BJ (cell line): ENCODE measurements around the gene METTL5. TPM values are rescaled to one million over a fixed set of nuclear protein-coding genes. Genes with fewer than 3 reads are reported as not detected.

Experiments
- CTCF ChIA-PET: fragments of 350-600 bp; formaldehyde crosslinking; extraction: SDS; loops from one replicate; lab custom pipeline; 2021; ENCODE audit warnings: antibody characterized with exemption, inconsistent platforms; lab: Yijun Ruan, JAX
- POLR2A ChIA-PET: fragments of 300-600 bp; sonication (Branson Sonifier 250); formaldehyde crosslinking; extraction: SDS; loops from one replicate; lab custom pipeline; 2021; ENCODE audit warnings: antibody characterized with exemption; lab: Charles Lee
- DNase-seq: peaks from one replicate; pipeline ENCODE4 v3.0.0-alpha.2; 2011; ENCODE audit warnings: low read depth
- H3K27me3 ChIP-seq: 2 replicates; pipeline ENCODE4 v1.6.0; 2011; ENCODE audit warnings: low read length; ENCODE audit not compliant: control insufficient read depth, insufficient read depth
- H3K36me3 ChIP-seq: 2 replicates; pipeline ENCODE4 v1.5.1; 2011; ENCODE audit warnings: low read length; ENCODE audit not compliant: control insufficient read depth, insufficient read depth
- H3K4me3 ChIP-seq: 2 replicates; pipeline ENCODE4 v1.5.1; 2011; ENCODE audit warnings: low read depth, mild to moderate bottlenecking, control low read depth, low read length
- CTCF ChIP-seq: IDR thresholded peaks from 2 replicates; pipeline ENCODE4 v1.5.1; 2011; ENCODE audit warnings: low read depth, mild to moderate bottlenecking, control low read depth, inconsistent platforms, low read length, moderate library complexity; ENCODE audit not compliant: insufficient read depth
- polyA plus RNA-seq: library from polyadenylated mRNA; depleted of rRNA; stranded (reverse); fragments of >200 nt; gene quantifications from 2 replicates; pipeline ENCODE4 v1.2.3, GENCODE V29; 2011

Gene METTL5
- polyA plus RNA-seq, 1 experiment: 17.3 TPM

- ChIA-PET POLR2A (no interaction called here), CTCF (no interaction called here)
- no peaks in the 10 kb centered on the region for H3K27me3 ChIP-seq
- TF ChIP-seq CTCF: no peak
- no peak for DNase-seq
- no peak overlapping the region for H3K4me3 ChIP-seq
- H3K36me3 ChIP-seq: peaks cover 1% of the 10 kb centered on the region; the same call in 1 of the 2 replicates
Observed at GRCh38 chr2:169796441-169796840, 28.3 kb downstream of the METTL5 start.

GRCh38 chr2:169795181-169795580 is 29.5 kb downstream of the METTL5 start:
- ChIA-PET POLR2A (no interaction called here), CTCF (interaction anchor here (1.6 kb wide), 1 partner anchor 24 kb away, joined by 3 read pairs; no protein-coding TSS in a partner anchor)

DNA sequence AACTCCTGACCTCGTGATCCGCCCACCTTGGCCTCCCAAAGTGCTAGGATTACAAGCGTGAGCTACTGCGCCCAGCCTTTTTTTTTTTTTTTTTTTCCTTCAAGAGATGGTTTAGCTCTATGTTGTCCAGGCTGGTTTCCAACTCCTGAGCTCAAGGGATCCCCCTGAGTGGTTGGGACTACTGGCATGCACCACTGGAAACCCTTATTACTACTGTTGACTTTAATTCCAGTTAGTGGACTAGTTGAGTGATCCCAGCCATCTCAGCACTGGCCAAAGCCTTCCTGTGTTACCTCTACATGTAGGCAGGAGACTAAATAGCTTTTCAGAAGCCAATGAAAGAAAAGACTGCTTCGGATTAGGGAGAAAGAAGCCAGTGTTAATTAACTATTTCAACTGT is 34.1 kb downstream of the METTL5 start:
- ChIA-PET POLR2A (no interaction called here), CTCF (interaction anchor here (1.3 kb wide), 1 partner anchor 9 kb away, joined by 3 read pairs; no protein-coding TSS in a partner anchor)
- Histone ChIP-seq H3K4me3 (no peak overlapping the region), H3K27me3 (no peaks in the 10 kb centered on the region), H3K36me3 (no peaks in the 10 kb centered on the region)
- no peak for DNase-seq
- TF ChIP-seq CTCF: no peak

More at GRCh38 chr2:169795181-169795580, 29.5 kb downstream of the METTL5 start:
- Histone ChIP-seq H3K27me3 (no peaks in the 10 kb centered on the region), H3K4me3 (no peak overlapping the region), H3K36me3 (no peaks in the 10 kb centered on the region)
- no peak for DNase-seq
- no peak for TF ChIP-seq CTCF

DNA sequence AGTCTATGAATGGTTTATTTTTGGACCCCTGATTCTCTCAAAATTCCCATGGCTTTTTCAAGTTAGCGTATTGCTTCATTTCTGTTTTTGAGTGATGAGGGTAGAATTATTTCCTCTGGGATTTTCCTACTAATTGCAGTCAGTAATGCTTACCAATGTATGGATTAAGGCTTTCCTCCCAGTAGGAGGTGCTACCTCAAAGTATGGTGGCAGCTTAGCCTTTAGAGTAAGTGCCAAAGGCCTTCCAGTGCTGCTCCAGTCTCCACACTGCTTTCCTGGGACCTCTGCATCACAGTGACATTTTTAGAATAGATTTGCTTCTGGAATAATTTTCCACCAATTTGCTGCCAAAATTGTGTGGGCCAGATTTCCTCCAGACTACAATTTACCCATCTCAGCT is 42.2 kb downstream of the METTL5 start:
- no peak for DNase-seq
- POLR2A ChIA-PET: no interaction called here
- no peak overlapping the region for H3K4me3 ChIP-seq
- CTCF ChIA-PET: interaction anchor here (1.0 kb wide), 1 partner anchor 11 kb away, joined by 5 read pairs; no protein-coding TSS in a partner anchor
- H3K27me3 ChIP-seq: no peaks in the 10 kb centered on the region
- TF ChIP-seq CTCF: no peak
- no peaks in the 10 kb centered on the region for H3K36me3 ChIP-seq

GRCh38 chr2:169781249-169782013 is 43.3 kb downstream of the METTL5 start:
- POLR2A ChIA-PET: no interaction called here
- TF ChIP-seq CTCF: no peak

More at GRCh38 chr2:169781249-169782013, 43.3 kb downstream of the METTL5 start:
- H3K27me3 ChIP-seq: no peaks in the 10 kb centered on the region
- no peak overlapping the region for H3K4me3 ChIP-seq
- no peak for DNase-seq
- H3K36me3 ChIP-seq: no peaks in the 10 kb centered on the region
- CTCF ChIA-PET: no interaction called here
